Measurements from ENCODE around the gene ZBTB4. TPM values are rescaled to one million over a fixed set of nuclear protein-coding genes. Genes with fewer than 3 reads are reported as not detected.
"Not testable (repeated sequence)": the region's sequence is repeated elsewhere in the genome, so short reads cannot be mapped to it uniquely, and the experiment has no call there.

Gene ZBTB4
- total RNA-seq, 1 experiment from 2014 or later = 26.3 TPM

- Mint-ChIP-seq H3K4me3 (ENCODE audit: unreplicated experiment) (peak overlapping the region; percentile 20), H3K9me3 (ENCODE audit: unreplicated experiment) (no peaks in the 10 kb centered on the region), H3K4me1 (ENCODE audit: insufficient read depth, unreplicated experiment) (peaks cover 35% of the 10 kb centered on the region), H3K27ac (ENCODE audit: low read depth, unreplicated experiment) (peak overlapping the region; percentile 76), H3K36me3 (ENCODE audit: insufficient read depth, unreplicated experiment) (peaks cover 25% of the 10 kb centered on the region), H3K27me3 (ENCODE audit: insufficient read depth, unreplicated experiment) (no peaks in the 10 kb centered on the region)
- ChIA-PET POLR2A (interaction anchor here (0.7 to 6.9 kb wide), 16 partner anchors 9 to 679 kb away, joined by 3 to 115 read pairs (median 8); partner anchors contain the start of genes CHRNB1, FGF11, MPDU1 and POLR2A), CTCF (interaction anchor here (0.5 to 3.2 kb wide), 11 partner anchors 9 to 641 kb away, joined by 3 to 21 read pairs (median 3); partner anchors contain the start of genes TMEM95 and TP53)
- peak; percentile 82 for DNase-seq (ENCODE audit: unreplicated experiment)
- TF ChIP-seq, protein P1, sequence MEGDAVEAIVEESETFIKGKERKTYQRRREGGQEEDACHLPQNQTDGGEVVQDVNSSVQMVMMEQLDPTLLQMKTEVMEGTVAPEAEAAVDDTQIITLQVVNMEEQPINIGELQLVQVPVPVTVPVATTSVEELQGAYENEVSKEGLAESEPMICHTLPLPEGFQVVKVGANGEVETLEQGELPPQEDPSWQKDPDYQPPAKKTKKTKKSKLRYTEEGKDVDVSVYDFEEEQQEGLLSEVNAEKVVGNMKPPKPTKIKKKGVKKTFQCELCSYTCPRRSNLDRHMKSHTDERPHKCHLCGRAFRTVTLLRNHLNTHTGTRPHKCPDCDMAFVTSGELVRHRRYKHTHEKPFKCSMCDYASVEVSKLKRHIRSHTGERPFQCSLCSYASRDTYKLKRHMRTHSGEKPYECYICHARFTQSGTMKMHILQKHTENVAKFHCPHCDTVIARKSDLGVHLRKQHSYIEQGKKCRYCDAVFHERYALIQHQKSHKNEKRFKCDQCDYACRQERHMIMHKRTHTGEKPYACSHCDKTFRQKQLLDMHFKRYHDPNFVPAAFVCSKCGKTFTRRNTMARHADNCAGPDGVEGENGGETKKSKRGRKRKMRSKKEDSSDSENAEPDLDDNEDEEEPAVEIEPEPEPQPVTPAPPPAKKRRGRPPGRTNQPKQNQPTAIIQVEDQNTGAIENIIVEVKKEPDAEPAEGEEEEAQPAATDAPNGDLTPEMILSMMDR (IDR thresholded peaks at IDR 0.05; ENCODE audit: unreplicated experiment) = no peak
- BruUV-seq (replicated peaks) = no TSS peak
- intact Hi-C loops (cut with micrococcal nuclease) = no loop called here
Observed at GRCh38 chr17:7476494-7476893, 2.9 kb downstream of the ZBTB4 start.

GRCh38 chr17:7475764-7476422 is 3.5 kb downstream of the ZBTB4 start:
- no peaks in the 10 kb centered on the region for H3K9me3 Mint-ChIP-seq (ENCODE audit: unreplicated experiment)
- no peaks in the 10 kb centered on the region for H3K27me3 Mint-ChIP-seq (ENCODE audit: insufficient read depth, unreplicated experiment)
- H3K27ac Mint-ChIP-seq (ENCODE audit: low read depth, unreplicated experiment) = peak overlapping the region; percentile 76
- intact Hi-C loops (cut with micrococcal nuclease) = no loop called here
- peaks cover 25% of the 10 kb centered on the region for H3K36me3 Mint-ChIP-seq (ENCODE audit: insufficient read depth, unreplicated experiment)
- DNase-seq (ENCODE audit: unreplicated experiment) = no peak
- H3K4me3 Mint-ChIP-seq (ENCODE audit: unreplicated experiment) = peak overlapping the region; percentile 20
- TF ChIP-seq, protein P1 (IDR thresholded peaks at IDR 0.05; ENCODE audit: unreplicated experiment) = no peak
- peaks cover 35% of the 10 kb centered on the region for H3K4me1 Mint-ChIP-seq (ENCODE audit: insufficient read depth, unreplicated experiment)
- CTCF ChIA-PET = interaction anchor here (0.6 to 3.2 kb wide), 11 partner anchors 9 to 212 kb away, joined by 3 to 21 read pairs (median 3); partner anchors contain the start of genes TMEM95 and TP53
- BruUV-seq (replicated peaks) = no TSS peak
- POLR2A ChIA-PET = interaction anchor here (0.6 to 6.9 kb wide), 16 partner anchors 9 to 210 kb away, joined by 3 to 115 read pairs (median 8); partner anchors contain the start of genes CHRNB1, FGF11, MPDU1 and POLR2A

DNA sequence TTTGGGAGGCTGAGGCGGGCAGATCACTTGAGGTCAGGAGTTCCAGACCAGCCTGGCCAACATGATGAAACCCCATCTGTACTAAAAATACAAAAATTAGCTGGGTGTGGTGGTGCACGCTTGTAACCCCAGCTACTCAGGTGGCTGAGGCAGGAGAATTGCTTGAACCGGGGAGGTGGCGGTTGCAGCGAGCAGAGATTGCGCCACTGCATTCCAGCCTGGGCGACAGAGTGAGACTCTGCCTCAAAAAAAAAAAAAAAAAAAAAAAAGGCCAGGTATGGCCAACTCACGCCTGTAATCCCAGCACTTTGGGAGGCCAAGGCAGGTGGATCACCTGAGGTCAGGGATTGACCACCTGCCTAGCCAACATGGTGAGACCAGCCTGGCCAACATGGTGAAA is 4.7 kb downstream of the ZBTB4 start:
- CTCF ChIA-PET = interaction anchor here (0.6 to 3.2 kb wide), 3 partner anchors 15 to 112 kb away, joined by 4 to 15 read pairs (median 7); no protein-coding TSS in a partner anchor
- Mint-ChIP-seq H3K4me1 (ENCODE audit: insufficient read depth, unreplicated experiment) (peaks cover 30% of the 10 kb centered on the region), H3K36me3 (ENCODE audit: insufficient read depth, unreplicated experiment) (peaks cover 25% of the 10 kb centered on the region)
- H3K27me3 Mint-ChIP-seq (ENCODE audit: insufficient read depth, unreplicated experiment); DNase-seq (ENCODE audit: unreplicated experiment); H3K27ac Mint-ChIP-seq (ENCODE audit: low read depth, unreplicated experiment); H3K9me3 Mint-ChIP-seq (ENCODE audit: unreplicated experiment); BruUV-seq (replicated peaks); H3K4me3 Mint-ChIP-seq (ENCODE audit: unreplicated experiment); intact Hi-C loops (cut with micrococcal nuclease): not testable (repeated sequence)
- POLR2A ChIA-PET = interaction anchor here (0.7 to 6.9 kb wide), 9 partner anchors 8 to 682 kb away, joined by 3 to 115 read pairs (median 10); partner anchors contain the start of genes FGF11, POLR2A, TMEM102 and TMEM256

- Mint-ChIP-seq H3K36me3 (ENCODE audit: insufficient read depth, unreplicated experiment) (peaks cover 34% of the 10 kb centered on the region), H3K9me3 (ENCODE audit: unreplicated experiment) (no peaks in the 10 kb centered on the region), H3K27ac (ENCODE audit: low read depth, unreplicated experiment) (no peak overlapping the region), H3K4me3 (ENCODE audit: unreplicated experiment) (no peak overlapping the region), H3K27me3 (ENCODE audit: insufficient read depth, unreplicated experiment) (no peaks in the 10 kb centered on the region), H3K4me1 (ENCODE audit: insufficient read depth, unreplicated experiment) (peaks cover 11% of the 10 kb centered on the region)
- no peak for DNase-seq (ENCODE audit: unreplicated experiment)
- ChIA-PET CTCF (no interaction called here), POLR2A (interaction anchor here (0.6 to 1.1 kb wide), 2 partner anchors 16 to 214 kb away, joined by 3 to 4 read pairs; no protein-coding TSS in a partner anchor)
- TF ChIP-seq, protein P1 (IDR thresholded peaks at IDR 0.05; ENCODE audit: unreplicated experiment) = no peak
- no TSS peak for BruUV-seq (replicated peaks)
- intact Hi-C loops (cut with micrococcal nuclease) = no loop called here
Observed at GRCh38 chr17:7471729-7472128, 7.7 kb downstream of the ZBTB4 start.

DNA sequence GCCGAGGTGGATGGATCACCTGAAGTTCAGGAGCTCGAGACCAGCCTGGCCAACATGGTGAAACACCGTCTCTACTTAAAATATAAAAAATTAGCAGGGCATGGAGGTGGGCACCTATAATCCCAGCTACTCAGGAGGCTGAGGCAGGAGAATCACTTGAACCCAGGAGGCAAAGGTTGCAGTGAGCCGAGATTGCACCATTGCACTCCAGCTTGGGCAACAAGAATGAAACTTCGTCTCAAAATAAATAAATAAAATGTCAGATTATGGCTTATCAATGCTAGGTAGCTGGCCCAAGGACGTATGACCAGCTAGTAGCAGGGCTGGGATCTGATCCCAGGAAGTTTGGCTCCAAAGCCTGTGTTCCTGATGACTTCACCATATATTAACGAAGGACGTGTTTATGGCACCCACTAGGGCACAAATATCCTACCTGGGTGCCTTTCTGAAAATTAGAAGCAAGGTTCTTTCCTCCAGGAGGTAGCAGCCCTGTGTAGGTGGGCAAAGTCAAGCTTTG is 8.9 kb downstream of the ZBTB4 start:
- peaks cover 35% of the 10 kb centered on the region for H3K36me3 Mint-ChIP-seq (ENCODE audit: insufficient read depth, unreplicated experiment)
- H3K27ac Mint-ChIP-seq (ENCODE audit: low read depth, unreplicated experiment); intact Hi-C loops (cut with micrococcal nuclease); DNase-seq (ENCODE audit: unreplicated experiment); H3K27me3 Mint-ChIP-seq (ENCODE audit: insufficient read depth, unreplicated experiment); H3K4me1 Mint-ChIP-seq (ENCODE audit: insufficient read depth, unreplicated experiment); H3K9me3 Mint-ChIP-seq (ENCODE audit: unreplicated experiment); BruUV-seq (replicated peaks); H3K4me3 Mint-ChIP-seq (ENCODE audit: unreplicated experiment): not testable (repeated sequence)
- ChIA-PET POLR2A (interaction anchor here (0.8 to 2.0 kb wide), 2 partner anchors 9 to 14 kb away, joined by 4 to 5 read pairs; partner anchors contain the start of gene ZBTB4), CTCF (interaction anchor here (0.6 to 1.2 kb wide), 5 partner anchors 8 to 109 kb away, joined by 3 to 4 read pairs (median 3); no protein-coding TSS in a partner anchor)

- BruUV-seq (replicated peaks); intact Hi-C loops (cut with micrococcal nuclease); H3K4me1 Mint-ChIP-seq (ENCODE audit: insufficient read depth, unreplicated experiment); DNase-seq (ENCODE audit: unreplicated experiment); H3K27ac Mint-ChIP-seq (ENCODE audit: low read depth, unreplicated experiment); H3K4me3 Mint-ChIP-seq (ENCODE audit: unreplicated experiment); H3K27me3 Mint-ChIP-seq (ENCODE audit: insufficient read depth, unreplicated experiment); H3K9me3 Mint-ChIP-seq (ENCODE audit: unreplicated experiment): not testable (repeated sequence)
- CTCF ChIA-PET = interaction anchor here (1.0 to 1.2 kb wide), 2 partner anchors 17 to 91 kb away, joined by 4 read pairs; no protein-coding TSS in a partner anchor
- POLR2A ChIA-PET = interaction anchor here (2.0 kb wide), 1 partner anchor 10 kb away, joined by 5 read pairs; the partner anchor contains the start of gene ZBTB4
- H3K36me3 Mint-ChIP-seq (ENCODE audit: insufficient read depth, unreplicated experiment) = peaks cover 38% of the 10 kb centered on the region
Observed at GRCh38 chr17:7469843-7470242, 9.6 kb downstream of the ZBTB4 start.

All from MCF 10A (cell line).